MM.1S (cell line): Measurements from ENCODE around the gene SF3B4.
"Not testable (repeated sequence)": the region's sequence is repeated elsewhere in the genome, so short reads cannot be mapped to it uniquely, and the experiment has no call there.

Source experiments
- DNase-seq: peaks from one replicate; pipeline ENCODE4 v3.0.0-alpha.2; 2015
- H2AFZ ChIP-seq: fragments of 300-600 bp; sonication (generic); 2 replicates; pipeline ENCODE4 v1.6.0; 2016; ENCODE audit warnings: antibody characterized with exemption, low read length
- H3F3A ChIP-seq: fragments of 300-600 bp; sonication (generic); 2 replicates; pipeline ENCODE4 v1.6.1; 2016; ENCODE audit warnings: mild to moderate bottlenecking, antibody characterized with exemption, low read length, moderate library complexity, mixed read lengths; ENCODE audit not compliant: insufficient read depth
- H3K27ac ChIP-seq: fragments of 300-600 bp; sonication (generic); 2 replicates; pipeline ENCODE4 v1.5.1; 2016; ENCODE audit warnings: mild to moderate bottlenecking, low read length
- H3K27me3 ChIP-seq: fragments of 300-600 bp; sonication (generic); replicated peaks from 2 replicates; pipeline ENCODE4 v1.6.0; 2016; ENCODE audit warnings: low read length; ENCODE audit not compliant: insufficient read depth
- H3K36me3 ChIP-seq: fragments of 300-600 bp; sonication (generic); replicated peaks from 2 replicates; pipeline ENCODE4 v1.6.1; 2016; ENCODE audit warnings: mild to moderate bottlenecking, low read length, mixed read lengths; ENCODE audit not compliant: insufficient read depth
- H3K4me1 ChIP-seq: fragments of 300-600 bp; sonication (generic); 2 replicates; pipeline ENCODE4 v1.6.1; 2016; ENCODE audit warnings: low read length, mixed read lengths
- H3K4me2 ChIP-seq: fragments of 300-600 bp; sonication (generic); 2 replicates; pipeline ENCODE4 v1.6.0; 2016; ENCODE audit warnings: low read depth, low read length
- H3K4me3 ChIP-seq: fragments of 300-600 bp; sonication (generic); 2 replicates; pipeline ENCODE4 v1.5.1; 2016; ENCODE audit warnings: low read length, mixed read lengths
- H3K79me2 ChIP-seq: fragments of 300-600 bp; sonication (generic); 2 replicates; pipeline ENCODE4 v1.6.1; 2016; ENCODE audit warnings: mixed run types, low read length, mixed read lengths
- H3K9ac ChIP-seq: fragments of 300-600 bp; sonication (generic); 2 replicates; pipeline ENCODE4 v1.6.1; 2016; ENCODE audit warnings: low read length, mixed read lengths
- H3K9me2 ChIP-seq: fragments of 300-600 bp; sonication (generic); replicated peaks from 2 replicates; pipeline ENCODE4 v1.6.1; 2016; ENCODE audit warnings: mild to moderate bottlenecking, low read length, mixed read lengths; ENCODE audit not compliant: insufficient read depth
- H3K9me3 ChIP-seq: fragments of 300-600 bp; sonication (generic); replicated peaks from 2 replicates; pipeline ENCODE4 v1.6.1; 2016; ENCODE audit warnings: mild to moderate bottlenecking, low read length, mixed read lengths; ENCODE audit not compliant: insufficient read depth
- H4K20me1 ChIP-seq: fragments of 300-600 bp; sonication (generic); 2 replicates; pipeline ENCODE4 v1.6.1; 2016; ENCODE audit warnings: mild to moderate bottlenecking, low read length, moderate library complexity, mixed read lengths; ENCODE audit not compliant: insufficient read depth
- EZH2 ChIP-seq: fragments of 300-600 bp; sonication (generic); optimal IDR thresholded peaks from 2 replicates; pipeline ENCODE3; 2017; ENCODE audit warnings: low read depth, mild to moderate bottlenecking, antibody characterized with exemption, low read length, mixed read lengths
- EZH2phosphoT487 ChIP-seq: fragments of 300-600 bp; sonication (generic); IDR thresholded peaks from 2 replicates; pipeline ENCODE4 v1.6.1; 2018; ENCODE audit warnings: antibody characterized with exemption, low read length
- TF ChIP-seq, protein P1 (sequence below): fragments of 300-600 bp; sonication (generic); IDR thresholded peaks from 2 replicates; pipeline ENCODE4 v1.5.1; 2016; ENCODE audit warnings: antibody characterized with exemption, low read length, mixed read lengths

SF3B4 gene

GRCh38 chr1:149942885-149943284 is 15.3 kb upstream of the SF3B4 start:
- H3K79me2 ChIP-seq, result no peaks in the 10 kb centered on the region
- H2AFZ ChIP-seq, result no peak overlapping the region
- H3K27me3 ChIP-seq, result no peaks in the 10 kb centered on the region
- H3K4me2 ChIP-seq, result no peak overlapping the region
- H3K4me3 ChIP-seq, result no peak overlapping the region
- H3K9me2 ChIP-seq, result no peaks in the 10 kb centered on the region
- H3K27ac ChIP-seq, result no peak overlapping the region
- TF ChIP-seq, protein P1, sequence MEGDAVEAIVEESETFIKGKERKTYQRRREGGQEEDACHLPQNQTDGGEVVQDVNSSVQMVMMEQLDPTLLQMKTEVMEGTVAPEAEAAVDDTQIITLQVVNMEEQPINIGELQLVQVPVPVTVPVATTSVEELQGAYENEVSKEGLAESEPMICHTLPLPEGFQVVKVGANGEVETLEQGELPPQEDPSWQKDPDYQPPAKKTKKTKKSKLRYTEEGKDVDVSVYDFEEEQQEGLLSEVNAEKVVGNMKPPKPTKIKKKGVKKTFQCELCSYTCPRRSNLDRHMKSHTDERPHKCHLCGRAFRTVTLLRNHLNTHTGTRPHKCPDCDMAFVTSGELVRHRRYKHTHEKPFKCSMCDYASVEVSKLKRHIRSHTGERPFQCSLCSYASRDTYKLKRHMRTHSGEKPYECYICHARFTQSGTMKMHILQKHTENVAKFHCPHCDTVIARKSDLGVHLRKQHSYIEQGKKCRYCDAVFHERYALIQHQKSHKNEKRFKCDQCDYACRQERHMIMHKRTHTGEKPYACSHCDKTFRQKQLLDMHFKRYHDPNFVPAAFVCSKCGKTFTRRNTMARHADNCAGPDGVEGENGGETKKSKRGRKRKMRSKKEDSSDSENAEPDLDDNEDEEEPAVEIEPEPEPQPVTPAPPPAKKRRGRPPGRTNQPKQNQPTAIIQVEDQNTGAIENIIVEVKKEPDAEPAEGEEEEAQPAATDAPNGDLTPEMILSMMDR, result no peak
- H3K9me3 ChIP-seq, result no peaks in the 10 kb centered on the region
- 0 out of 2 replicates have a peak, but pooled peaks cover 3% of the 10 kb centered on the region for H3K36me3 ChIP-seq
- H3F3A ChIP-seq, result peaks cover 7% of the 10 kb centered on the region
- H3K4me1 ChIP-seq, result peaks cover 14% of the 10 kb centered on the region
- no peak overlapping the region for H3K9ac ChIP-seq
- no peaks in the 10 kb centered on the region for H4K20me1 ChIP-seq
- DNase-seq, result no peak

DNA sequence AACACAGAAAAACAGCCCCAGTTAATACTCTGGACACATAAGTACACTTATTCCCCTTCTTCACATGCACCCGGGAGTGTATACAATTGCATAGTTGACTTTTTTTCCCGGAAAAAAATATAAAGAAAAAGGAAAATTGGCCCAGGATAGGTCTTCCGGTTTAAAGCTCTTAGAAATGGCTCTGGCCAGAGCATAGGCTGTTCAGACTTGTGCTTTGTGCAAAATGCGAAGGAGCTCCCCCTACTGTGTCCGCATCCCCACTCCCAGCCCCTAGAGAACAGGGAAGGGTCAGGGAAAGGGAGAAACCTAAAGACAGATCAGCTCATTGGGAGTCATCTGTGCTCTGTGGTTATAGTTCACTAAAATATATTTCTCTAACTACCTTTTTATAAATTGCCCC is 14.6 kb upstream of the SF3B4 start:
- Histone ChIP-seq H3K36me3 (0 out of 2 replicates have a peak, but pooled peaks cover 3% of the 10 kb centered on the region), H3K4me3 (no peak overlapping the region), H3K27ac (no peak overlapping the region), H3K4me2 (no peak overlapping the region), H3K79me2 (no peaks in the 10 kb centered on the region), H2AFZ (no peak overlapping the region), H3K4me1 (peaks cover 21% of the 10 kb centered on the region), H3F3A (peaks cover 14% of the 10 kb centered on the region), H4K20me1 (no peaks in the 10 kb centered on the region), H3K9ac (no peak overlapping the region), H3K27me3 (no peaks in the 10 kb centered on the region), H3K9me2 (no peaks in the 10 kb centered on the region), H3K9me3 (no peaks in the 10 kb centered on the region)
- DNase-seq, result no peak
- TF ChIP-seq, protein P1, result no peak
- TF ChIP-seq EZH2 (no peak), EZH2phosphoT487 (no peak)

GRCh38 chr1:149940427-149940826 is 12.8 kb upstream of the SF3B4 start:
- Histone ChIP-seq H3K9ac (no peak overlapping the region), H3K4me2 (no peak overlapping the region), H4K20me1 (no peaks in the 10 kb centered on the region), H3K9me3 (no peaks in the 10 kb centered on the region), H3K27me3 (no peaks in the 10 kb centered on the region), H3K79me2 (no peaks in the 10 kb centered on the region), H3K9me2 (no peaks in the 10 kb centered on the region), H3K27ac (no peak overlapping the region), H3K4me1 (peaks cover 27% of the 10 kb centered on the region), H2AFZ (no peak overlapping the region), H3K4me3 (no peak overlapping the region), H3K36me3 (no peaks in the 10 kb centered on the region), H3F3A (peaks cover 16% of the 10 kb centered on the region)
- TF ChIP-seq EZH2phosphoT487, result no peak
- no peak for TF ChIP-seq EZH2
- TF ChIP-seq, protein P1, result no peak
- DNase-seq, result no peak

DNA sequence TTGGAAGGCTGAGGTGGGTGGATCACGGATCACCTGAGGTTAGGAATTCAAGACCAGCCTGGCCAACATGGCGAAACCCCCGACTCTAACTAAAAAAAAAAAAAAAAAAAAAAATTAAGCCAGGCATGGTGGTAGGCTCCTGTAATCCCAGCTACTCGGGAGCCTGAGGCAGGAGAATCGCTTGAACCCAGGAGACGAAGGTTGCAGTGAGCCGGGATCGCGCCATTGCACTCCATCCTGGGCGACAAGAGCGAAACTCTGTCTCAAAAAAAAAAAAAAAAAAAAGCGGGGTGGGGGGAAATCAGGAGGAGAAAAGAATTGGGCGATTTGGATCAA is 11.0 kb upstream of the SF3B4 start:
- H3K4me3 ChIP-seq, H3K9me3 ChIP-seq, H3K36me3 ChIP-seq, H3K9me2 ChIP-seq, H3K9ac ChIP-seq, DNase-seq, H4K20me1 ChIP-seq, H3K27me3 ChIP-seq, H3K79me2 ChIP-seq, H2AFZ ChIP-seq, H3K27ac ChIP-seq: not testable (repeated sequence)
- Histone ChIP-seq H3K4me2 (peak overlapping the region; percentile 18; the same call in 1 of the 2 replicates), H3F3A (peaks cover 16% of the 10 kb centered on the region), H3K4me1 (peaks cover 27% of the 10 kb centered on the region)
